Upper lobe of left lung (tissue), 6 donors: ENCODE results near the gene IL11RA. TPM values are rescaled to one million over a fixed set of nuclear protein-coding genes. Genes with fewer than 3 reads are reported as not detected.

Source experiments
- ATAC-seq, 2 donors: fragments of 200-7000 bp; cut with Tn5 transposase; one replicate each; pipeline ENCODE4 v1.9.1; 2022; ENCODE audit warnings: mild to moderate bottlenecking in 2 of 2, moderate library complexity in 2 of 2; ENCODE audit not compliant: low FRiP score in 2 of 2
- DNase-seq, 2 donors: peaks; one replicate each; pipeline ENCODE4 v3.0.0-alpha.2; 2019 to 2020
- H3K27ac ChIP-seq, 4 donors: fragments of 200-600 bp; sonication (generic); one replicate each; pipeline ENCODE4 v1.5.1; 2016 to 2019
- H3K27me3 ChIP-seq, 4 donors: fragments of 200-600 bp; sonication (generic); one replicate each; pipeline ENCODE4 v1.5.1; 2017 to 2019
- H3K36me3 ChIP-seq, 4 donors: fragments of 200-600 bp; sonication (generic); one replicate each; pipeline ENCODE4 v1.5.1; 2016 to 2019
- H3K4me1 ChIP-seq, 4 donors: fragments of 200-600 bp; sonication (generic); one replicate each; pipeline ENCODE4 v1.5.1; 2018 to 2019
- H3K4me3 ChIP-seq, 4 donors: fragments of 200-600 bp; sonication (generic); one replicate each; pipeline ENCODE4 v1.5.1; 2017 to 2019; ENCODE audit warnings: mild to moderate bottlenecking in 2 of 4, moderate library complexity in 1 of 4
- H3K9me3 ChIP-seq, 4 donors: fragments of 200-600 bp; sonication (generic); one replicate each; pipeline ENCODE4 v1.5.1; 2018 to 2019
- CTCF ChIP-seq, 6 experiments: fragments of 450-650 bp in 4 of 6; fragments of 200-600 bp in 2 of 6; sonication (generic) in 2 of 6; IDR thresholded peaks; one replicate each; pipeline ENCODE4 v1.5.1; 2016 to 2019; ENCODE audit warnings: antibody characterized with exemption in 6 of 6
- EP300 ChIP-seq, 4 donors: sonication (generic); formaldehyde crosslinking; IDR thresholded peaks; one replicate each; pipeline ENCODE4 v1.5.1; 2017; ENCODE audit warnings: antibody characterized with exemption in 4 of 4, control low read depth in 2 of 4
- POLR2A ChIP-seq, 4 donors: fragments of 450-650 bp; IDR thresholded peaks; one replicate each; pipeline ENCODE4 v1.5.1; 2016 to 2017; ENCODE audit warnings: antibody characterized with exemption in 4 of 4, mild to moderate bottlenecking in 2 of 4
- POLR2AphosphoS5 ChIP-seq, 2 donors: sonication (generic); formaldehyde crosslinking; IDR thresholded peaks; one replicate each; pipeline ENCODE4 v1.5.1; 2017; ENCODE audit warnings: antibody characterized with exemption in 2 of 2
- WGBS, 2 donors: methylation state at CpG; one replicate each; pipeline ENCODE4 v1.1.5; 2017 to 2018; 5-methylcytosine and 5-hydroxymethylcytosine counted together
- total RNA-seq, 6 donors: library from RNA; depleted of rRNA in 4 of 6; stranded (reverse); fragments of >200 nt in 4 of 6; gene quantifications; one replicate each; pipeline versions ENCODE4 v1.1.0 to v1.2.1, GENCODE V29; 2016 to 2021
- donor health status: DM: no; HTN: no; CAD: no; lungs with moderate emphysema.
- donor health status: DM: no; HTN: yes; CAD: no; lungs with severe emphysema.

The IL11RA gene
- total RNA-seq, 6 donors from 2014 or later = 14.5 to 49.2 (median 23.7) TPM

GRCh38 chr9:34690983-34691935 lies 39.3 kb downstream of the IL11RA start, which contains the start of gene CCL19:
TSS of gene CCL19 (minus strand) at chr9:34691276. CDS start at chr9:34691139, 137 bp downstream.
- DNase-seq (no peak), ATAC-seq (no peak)
- no peak for TF ChIP-seq POLR2A (IDR thresholded peaks at IDR 0.05)
- Histone ChIP-seq H3K36me3 (no peaks in the 10 kb centered on the region), H3K27ac (no peak within 1 kb of the TSS), H3K4me1 (peaks cover 0 to 12% (median 3%) of the 10 kb centered on the region in 4 donors), H3K9me3 (no peaks in the 10 kb centered on the region), H3K4me3 (no peak within 1 kb of the TSS), H3K27me3 (no peaks in the 10 kb centered on the region)
- WGBS, 2 donors = 53 to 63% methylated on average over 6 of the region's 6 CpGs

GRCh38 chr9:34691936-34692315 lies 39.9 kb downstream of the IL11RA start:
- TF ChIP-seq EP300 (IDR thresholded peaks at IDR 0.05) (no peak), POLR2AphosphoS5 (IDR thresholded peaks at IDR 0.05) (no peak), CTCF (IDR thresholded peaks at IDR 0.05) (no peak), POLR2A (IDR thresholded peaks at IDR 0.05) (no peak)
- no peak overlapping the region for H3K27ac ChIP-seq
- H3K4me1 ChIP-seq = peaks cover 0 to 12% (median 3%) of the 10 kb centered on the region in 4 donors
- no peaks in the 10 kb centered on the region for H3K36me3 ChIP-seq
- ATAC-seq = no peak
- WGBS, 2 donors = 69 to 76% methylated on average over 5 of the region's 5 CpGs
- no peaks in the 10 kb centered on the region for H3K27me3 ChIP-seq
- no peak for DNase-seq
- H3K4me3 ChIP-seq = no peak overlapping the region
- H3K9me3 ChIP-seq = no peaks in the 10 kb centered on the region

GRCh38 chr9:34693560-34693959 lies 41.6 kb downstream of the IL11RA start:
- no peak overlapping the region for H3K27ac ChIP-seq
- no peak for TF ChIP-seq CTCF (IDR thresholded peaks at IDR 0.05)
- TF ChIP-seq POLR2A (IDR thresholded peaks at IDR 0.05) = no peak
- no peak for TF ChIP-seq EP300 (IDR thresholded peaks at IDR 0.05)
- no peak for TF ChIP-seq POLR2AphosphoS5 (IDR thresholded peaks at IDR 0.05)
- ATAC-seq (no peak), DNase-seq (no peak)
- no peaks in the 10 kb centered on the region for H3K36me3 ChIP-seq
- 68 to 79% methylated on average over 2 of the region's 2 CpGs for WGBS, 2 donors
- no peak overlapping the region for H3K4me3 ChIP-seq
- no peaks in the 10 kb centered on the region for H3K9me3 ChIP-seq
- H3K27me3 ChIP-seq = no peaks in the 10 kb centered on the region
- H3K4me1 ChIP-seq = peaks cover 0 to 7% (median 3%) of the 10 kb centered on the region in 4 donors

GRCh38 chr9:34694811-34695210 lies 42.8 kb downstream of the IL11RA start:
- no peak for DNase-seq
- H3K9me3 ChIP-seq = no peaks in the 10 kb centered on the region

More at GRCh38 chr9:34694811-34695210, 42.8 kb downstream of the IL11RA start:
- ATAC-seq = no peak
- no peak overlapping the region for H3K4me3 ChIP-seq
- TF ChIP-seq CTCF (IDR thresholded peaks at IDR 0.05) (no peak), EP300 (IDR thresholded peaks at IDR 0.05) (no peak), POLR2A (IDR thresholded peaks at IDR 0.05) (no peak), POLR2AphosphoS5 (IDR thresholded peaks at IDR 0.05) (no peak)
- H3K4me1 ChIP-seq = peaks cover 0 to 7% (median 3%) of the 10 kb centered on the region in 4 donors
- no peaks in the 10 kb centered on the region for H3K27me3 ChIP-seq
- H3K27ac ChIP-seq = no peak overlapping the region
- no peaks in the 10 kb centered on the region for H3K36me3 ChIP-seq
